Measurements from ENCODE around the gene CBR1. TPM values are rescaled to one million over a fixed set of nuclear protein-coding genes. Genes with fewer than 3 reads are reported as not detected.
"Not testable (repeated sequence)": the region's sequence is repeated elsewhere in the genome, so short reads cannot be mapped to it uniquely, and the experiment has no call there.

Gene CBR1
- total RNA-seq, 1 donor from 2014 or later, result 71.2 TPM

- H3K36me3 ChIP-seq, result no peaks in the 10 kb centered on the region
- no peak overlapping the region for H3K27ac ChIP-seq
- H3K4me3 ChIP-seq, result no peak overlapping the region
- intact Hi-C loops (cut with DNase I), result no loop called here
- no peaks in the 10 kb centered on the region for H3K4me1 ChIP-seq
- DNase-seq, result no peak
- H3K9me3 ChIP-seq, result no peaks in the 10 kb centered on the region
- no peak for TF ChIP-seq CTCF (IDR thresholded peaks at IDR 0.05)
- H3K27me3 ChIP-seq, result no peaks in the 10 kb centered on the region
- no peak for ATAC-seq
These were observed 26.8 kb downstream of the CBR1 start for GRCh38 chr21:36096398-36097290.

GRCh38 chr21:36097427-36098181 lies 27.8 kb downstream of the CBR1 start:
- intact Hi-C loops (cut with DNase I), result no loop called here
- Histone ChIP-seq H3K27ac (no peak overlapping the region), H3K4me1 (no peaks in the 10 kb centered on the region), H3K36me3 (no peaks in the 10 kb centered on the region), H3K27me3 (no peaks in the 10 kb centered on the region), H3K4me3 (no peak overlapping the region), H3K9me3 (no peaks in the 10 kb centered on the region)
- ATAC-seq (no peak), DNase-seq (no peak)
- TF ChIP-seq CTCF (IDR thresholded peaks at IDR 0.05), result no peak

DNA sequence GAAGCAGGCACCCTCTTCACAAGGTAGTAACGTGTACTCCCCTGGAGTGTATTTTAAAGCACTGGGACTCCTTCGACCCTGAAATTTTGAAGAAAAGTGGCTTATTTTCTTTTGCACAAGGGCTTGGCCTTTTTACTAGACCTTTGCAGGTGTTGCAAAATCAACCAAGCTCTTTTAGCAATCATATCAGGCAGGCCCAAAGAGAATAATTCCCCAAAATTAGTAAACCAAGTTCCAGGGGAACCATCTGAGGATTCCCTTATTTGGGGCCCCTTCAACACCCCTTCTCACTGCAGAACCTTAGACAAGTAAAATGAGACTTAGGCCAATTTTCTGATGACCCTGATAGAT lies 28.3 kb downstream of the CBR1 start:
- Histone ChIP-seq H3K27ac (no peak overlapping the region), H3K4me3 (no peak overlapping the region), H3K4me1 (no peaks in the 10 kb centered on the region), H3K36me3 (no peaks in the 10 kb centered on the region), H3K9me3 (no peaks in the 10 kb centered on the region), H3K27me3 (no peaks in the 10 kb centered on the region)
- intact Hi-C loops (cut with DNase I), result no loop called here
- no peak for DNase-seq
- TF ChIP-seq CTCF (IDR thresholded peaks at IDR 0.05), result no peak
- no peak for ATAC-seq

DNA sequence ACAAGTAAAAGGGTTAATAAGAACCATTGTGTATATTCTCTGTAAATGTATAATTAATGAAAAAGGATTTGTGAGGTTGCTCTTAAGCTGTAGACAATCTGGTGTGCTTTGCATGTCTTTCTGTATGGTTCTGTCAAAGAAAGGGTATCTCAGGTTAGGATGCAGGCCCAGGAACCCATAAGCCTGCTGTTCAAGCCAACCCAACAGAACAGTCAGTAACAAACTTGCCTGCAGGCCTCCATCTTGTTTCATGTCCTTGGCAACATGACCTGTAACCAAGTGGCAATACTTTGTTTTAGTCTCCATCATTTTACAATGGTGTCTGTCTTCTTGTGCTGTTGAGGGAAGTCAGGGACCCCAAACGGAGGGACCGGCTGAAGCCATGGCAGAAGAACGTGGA lies 29.2 kb downstream of the CBR1 start:
- no peaks in the 10 kb centered on the region for H3K36me3 ChIP-seq
- no peak overlapping the region for H3K27ac ChIP-seq
- ATAC-seq (no peak), DNase-seq (no peak)
- intact Hi-C loops (cut with DNase I), result no loop called here
- TF ChIP-seq CTCF (IDR thresholded peaks at IDR 0.05), result no peak
- H3K4me3 ChIP-seq, result no peak overlapping the region
- no peaks in the 10 kb centered on the region for H3K4me1 ChIP-seq
- no peaks in the 10 kb centered on the region for H3K9me3 ChIP-seq
- H3K27me3 ChIP-seq, result no peaks in the 10 kb centered on the region

DNA sequence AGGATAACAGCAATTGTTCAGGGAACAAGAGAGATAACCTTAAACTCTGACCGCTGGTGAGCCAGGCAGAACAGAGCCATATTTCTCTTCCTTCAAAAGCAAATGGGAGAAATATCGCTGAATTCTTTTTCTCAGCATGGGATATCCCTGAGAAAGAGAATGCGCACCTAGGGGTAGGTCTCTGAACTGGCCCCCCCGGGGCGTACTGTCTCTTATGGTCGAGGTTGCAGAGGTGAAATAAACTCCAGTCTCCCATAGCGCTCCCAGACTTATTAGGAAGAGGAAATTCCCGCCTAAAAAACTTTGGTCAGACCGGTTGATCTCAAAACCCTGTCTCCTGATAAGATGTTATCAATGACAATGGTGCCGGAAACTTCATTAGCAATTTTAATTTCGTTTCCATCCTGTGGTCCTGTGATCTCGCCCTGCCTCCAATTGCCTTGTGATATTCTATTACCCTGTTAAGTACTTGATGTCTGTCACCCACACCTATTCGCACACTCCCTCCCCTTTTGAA lies 29.9 kb downstream of the CBR1 start:
- H3K4me1 ChIP-seq; ATAC-seq; DNase-seq; H3K4me3 ChIP-seq; H3K27ac ChIP-seq; intact Hi-C loops (cut with DNase I); H3K9me3 ChIP-seq; H3K27me3 ChIP-seq; H3K36me3 ChIP-seq: not testable (repeated sequence)

All from upper lobe of right lung (tissue), 1 donor.